Caco-2 (cell line): ENCODE data around the gene CUL1. TPM values are rescaled to one million over a fixed set of nuclear protein-coding genes. Genes with fewer than 3 reads are reported as not detected.

Experiments used
- BruUV-seq: library from RNA; stranded (reverse); fragments of 400-500 nt; replicated peaks from 2 replicates; lab custom pipeline; 2021; lab: Mats Ljungman, UMichigan
- CTCF ChIA-PET: fragments of 300-600 bp; sonication (Branson Sonifier 250); formaldehyde crosslinking; loops from one replicate; lab custom pipeline; 2022; ENCODE audit warnings: antibody characterized with exemption; lab: Charles Lee
- POLR2A ChIA-PET: fragments of 300-600 bp; sonication (Branson Sonifier 250); formaldehyde crosslinking; loops from one replicate; lab custom pipeline; 2022; ENCODE audit warnings: antibody characterized with exemption; lab: Charles Lee
- DNase-seq, 2 experiments: peaks; one replicate each; pipeline versions ENCODE4 v3.0.0 to v3.0.0-alpha.2; 2020 to 2022
- H3K27me3 ChIP-seq: replicated peaks from 2 replicates; pipeline ENCODE4 v1.6.0; 2011; ENCODE audit warnings: low read length; ENCODE audit not compliant: control insufficient read depth, insufficient read depth
- H3K36me3 ChIP-seq: 2 replicates; pipeline ENCODE4 v1.5.1; 2011; ENCODE audit warnings: low read length; ENCODE audit not compliant: control insufficient read depth, insufficient read depth
- H3K4me1 ChIP-seq: fragments of 250-450 bp; sonication (Bioruptor Pico); 2 replicates; pipeline ENCODE4 v1.5.1; 2020; ENCODE audit warnings: mild to moderate bottlenecking
- H3K4me3 ChIP-seq: 2 replicates; pipeline ENCODE4 v1.5.1; 2011; ENCODE audit warnings: low read depth, mild to moderate bottlenecking, control low read depth, low read length
- H3K9me3 ChIP-seq: fragments of 250-450 bp; sonication (Bioruptor Pico); 2 replicates; pipeline ENCODE4 v1.5.1; 2020; ENCODE audit warnings: mild to moderate bottlenecking, moderate library complexity
- H3K27ac Mint-ChIP-seq: one replicate; pipeline ENCODE4 v1.8.0; 2022; ENCODE audit warnings: mixed read lengths; ENCODE audit not compliant: unreplicated experiment
- H3K27me3 Mint-ChIP-seq: one replicate; pipeline ENCODE4 v1.8.0; 2022; ENCODE audit warnings: mixed read lengths; ENCODE audit not compliant: insufficient read depth, unreplicated experiment
- H3K36me3 Mint-ChIP-seq: one replicate; pipeline ENCODE4 v1.8.0; 2022; ENCODE audit warnings: mild to moderate bottlenecking, mixed read lengths; ENCODE audit not compliant: insufficient read depth, unreplicated experiment
- H3K4me1 Mint-ChIP-seq: one replicate; pipeline ENCODE4 v1.8.0; 2022; ENCODE audit warnings: low read depth, mixed read lengths; ENCODE audit not compliant: unreplicated experiment
- H3K4me3 Mint-ChIP-seq: one replicate; pipeline ENCODE4 v1.8.0; 2022; ENCODE audit warnings: mild to moderate bottlenecking, moderate library complexity, mixed read lengths; ENCODE audit not compliant: unreplicated experiment
- H3K9me3 Mint-ChIP-seq: one replicate; pipeline ENCODE4 v1.8.0; 2022; ENCODE audit warnings: mixed read lengths; ENCODE audit not compliant: unreplicated experiment
- intact Hi-C: fragments of 100-400 bp; cut with micrococcal nuclease; formaldehyde crosslinking; loops from one replicate; pipeline ENCODE4 v1.10.0; 2022; ENCODE audit not compliant: unreplicated experiment
- total RNA-seq: library from RNA; stranded (reverse); gene quantifications from 2 replicates; pipeline ENCODE4 v1.2.3, GENCODE V29; 2022
- TF ChIP-seq, protein P1 (sequence below), 2 experiments: fragments of 200-600 bp in 1 of 2; IDR thresholded peaks; 1 replicate in 1 of 2; 2 replicates in 1 of 2; pipeline versions ENCODE4 v1.5.1 to v1.8.0; 2011 to 2022; ENCODE audit warnings: antibody characterized with exemption in 1 of 2, control low read depth in 1 of 2, inconsistent platforms in 1 of 2, low read depth in 1 of 2, low read length in 1 of 2, mild to moderate bottlenecking in 1 of 2, moderate library complexity in 1 of 2; ENCODE audit not compliant: insufficient read depth in 1 of 2, severe bottlenecking in 1 of 2, unreplicated experiment in 1 of 2

The CUL1 gene
- total RNA-seq, 1 experiment from 2014 or later: 71.9 TPM

- POLR2A ChIA-PET: no interaction called here
Measured at GRCh38 chr7:148670374-148670773, 28.3 kb upstream of the CUL1 start.

DNA sequence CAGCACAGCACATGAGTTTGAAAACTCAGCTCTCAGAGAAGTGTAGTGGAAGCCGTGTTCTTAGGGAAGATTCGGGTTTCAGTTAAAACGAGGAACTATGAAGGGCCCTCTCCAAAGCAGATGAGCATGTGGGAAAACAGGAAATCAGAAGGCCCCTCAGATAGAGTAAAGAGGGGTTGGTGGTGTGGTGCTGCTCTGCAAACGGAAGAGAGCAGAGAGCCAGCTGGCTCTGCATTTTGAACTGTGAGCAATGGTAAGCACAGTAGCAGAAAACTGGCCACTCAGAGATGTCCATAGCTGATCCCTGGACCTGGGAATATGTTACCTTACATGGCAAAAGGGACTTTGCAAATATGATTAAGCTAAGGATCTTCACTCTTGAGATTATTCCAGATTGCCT lies 27.9 kb upstream of the CUL1 start:
- Mint-ChIP-seq H3K4me3 (no peak overlapping the region), H3K36me3 (no peaks in the 10 kb centered on the region), H3K27ac (no peak overlapping the region), H3K9me3 (no peaks in the 10 kb centered on the region), H3K4me1 (no peaks in the 10 kb centered on the region), H3K27me3 (peaks cover 3% of the 10 kb centered on the region)
- no peaks in the 10 kb centered on the region for H3K4me1 ChIP-seq
- POLR2A ChIA-PET: no interaction called here
- DNase-seq: no peak
- H3K9me3 ChIP-seq: peaks cover 3% of the 10 kb centered on the region; the same call in 1 of the 2 replicates
- intact Hi-C loops: no loop called here
- no peaks in the 10 kb centered on the region for H3K27me3 ChIP-seq
- no peak overlapping the region for H3K4me3 ChIP-seq
- H3K36me3 ChIP-seq: no peaks in the 10 kb centered on the region
- no TSS peak for BruUV-seq
- CTCF ChIA-PET: no interaction called here
- TF ChIP-seq, protein P1, sequence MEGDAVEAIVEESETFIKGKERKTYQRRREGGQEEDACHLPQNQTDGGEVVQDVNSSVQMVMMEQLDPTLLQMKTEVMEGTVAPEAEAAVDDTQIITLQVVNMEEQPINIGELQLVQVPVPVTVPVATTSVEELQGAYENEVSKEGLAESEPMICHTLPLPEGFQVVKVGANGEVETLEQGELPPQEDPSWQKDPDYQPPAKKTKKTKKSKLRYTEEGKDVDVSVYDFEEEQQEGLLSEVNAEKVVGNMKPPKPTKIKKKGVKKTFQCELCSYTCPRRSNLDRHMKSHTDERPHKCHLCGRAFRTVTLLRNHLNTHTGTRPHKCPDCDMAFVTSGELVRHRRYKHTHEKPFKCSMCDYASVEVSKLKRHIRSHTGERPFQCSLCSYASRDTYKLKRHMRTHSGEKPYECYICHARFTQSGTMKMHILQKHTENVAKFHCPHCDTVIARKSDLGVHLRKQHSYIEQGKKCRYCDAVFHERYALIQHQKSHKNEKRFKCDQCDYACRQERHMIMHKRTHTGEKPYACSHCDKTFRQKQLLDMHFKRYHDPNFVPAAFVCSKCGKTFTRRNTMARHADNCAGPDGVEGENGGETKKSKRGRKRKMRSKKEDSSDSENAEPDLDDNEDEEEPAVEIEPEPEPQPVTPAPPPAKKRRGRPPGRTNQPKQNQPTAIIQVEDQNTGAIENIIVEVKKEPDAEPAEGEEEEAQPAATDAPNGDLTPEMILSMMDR (IDR thresholded peaks at IDR 0.05; ENCODE audit: insufficient read depth in 1 of 2, low read depth in 1 of 2, low read length in 1 of 2, severe bottlenecking in 1 of 2, unreplicated experiment in 1 of 2): no peak

More at GRCh38 chr7:148670374-148670773, 28.3 kb upstream of the CUL1 start:
- no peak overlapping the region for H3K27ac Mint-ChIP-seq
- peaks cover 3% of the 10 kb centered on the region for H3K27me3 Mint-ChIP-seq
- no peaks in the 10 kb centered on the region for H3K36me3 Mint-ChIP-seq
- no peaks in the 10 kb centered on the region for H3K9me3 Mint-ChIP-seq
- intact Hi-C loops: no loop called here
- H3K27me3 ChIP-seq: no peaks in the 10 kb centered on the region
- TF ChIP-seq, protein P1 (IDR thresholded peaks at IDR 0.05; ENCODE audit: insufficient read depth in 1 of 2, low read depth in 1 of 2, low read length in 1 of 2, severe bottlenecking in 1 of 2, unreplicated experiment in 1 of 2): no peak
- no peak overlapping the region for H3K4me3 Mint-ChIP-seq
- no peaks in the 10 kb centered on the region for H3K4me1 Mint-ChIP-seq
- H3K9me3 ChIP-seq: peaks cover 3% of the 10 kb centered on the region; the same call in 1 of the 2 replicates
- BruUV-seq: no TSS peak
- DNase-seq: no peak
- H3K4me1 ChIP-seq: no peaks in the 10 kb centered on the region
- CTCF ChIA-PET: no interaction called here
- no peaks in the 10 kb centered on the region for H3K36me3 ChIP-seq
- H3K4me3 ChIP-seq: no peak overlapping the region

DNA sequence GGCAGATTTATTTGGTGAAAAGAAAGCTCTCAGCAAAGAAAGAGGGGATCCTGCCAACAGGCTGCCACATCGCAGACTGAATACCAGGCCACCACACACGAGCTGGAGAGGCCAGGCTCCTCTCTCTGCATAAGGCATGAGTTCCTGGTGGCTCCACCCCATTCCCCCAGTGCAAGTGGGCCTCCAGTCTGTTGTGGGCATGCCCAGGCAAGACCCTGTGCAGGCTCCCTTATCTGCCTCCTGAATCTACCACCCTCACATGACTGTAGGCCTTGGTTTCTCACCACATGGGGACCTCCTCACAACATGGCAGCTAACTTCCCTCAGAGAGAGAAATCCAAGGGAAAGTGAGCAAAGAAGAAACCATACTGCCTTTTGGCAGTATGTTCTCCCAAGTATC lies 26.7 kb upstream of the CUL1 start:
- DNase-seq: no peak
- no peaks in the 10 kb centered on the region for H3K4me1 ChIP-seq
- peaks cover 3% of the 10 kb centered on the region; the same call in 1 of the 2 replicates for H3K9me3 ChIP-seq
- POLR2A ChIA-PET: no interaction called here
- peaks cover 3% of the 10 kb centered on the region for H3K27me3 Mint-ChIP-seq
- H3K4me1 Mint-ChIP-seq: no peaks in the 10 kb centered on the region
- BruUV-seq: no TSS peak
- no peak overlapping the region for H3K27ac Mint-ChIP-seq
- H3K36me3 ChIP-seq: no peaks in the 10 kb centered on the region
- CTCF ChIA-PET: no interaction called here
- TF ChIP-seq, protein P1 (IDR thresholded peaks at IDR 0.05; ENCODE audit: insufficient read depth in 1 of 2, low read depth in 1 of 2, low read length in 1 of 2, severe bottlenecking in 1 of 2, unreplicated experiment in 1 of 2): no peak
- H3K4me3 ChIP-seq: no peak overlapping the region
- no peaks in the 10 kb centered on the region for H3K9me3 Mint-ChIP-seq
- H3K36me3 Mint-ChIP-seq: no peaks in the 10 kb centered on the region
- no peaks in the 10 kb centered on the region for H3K27me3 ChIP-seq
- intact Hi-C loops: no loop called here
- H3K4me3 Mint-ChIP-seq: no peak overlapping the region
